HFF-Myc (cell line): Measurements from ENCODE around the gene SCIMP.
"Not testable (repeated sequence)": the region's sequence is repeated elsewhere in the genome, so short reads cannot be mapped to it uniquely, and the experiment has no call there.

Experiments
- DNase-seq: peaks from one replicate; pipeline ENCODE4 v3.0.0-alpha.2; 2011; ENCODE audit warnings: low read depth; ENCODE audit errors: extremely low read depth
- H3K4me3 ChIP-seq: replicated peaks from 2 replicates; pipeline ENCODE4 v1.5.1; 2011; ENCODE audit warnings: low read depth, mild to moderate bottlenecking, control low read depth, low read length
- CTCF ChIP-seq: IDR thresholded peaks from 2 replicates; pipeline ENCODE4 v1.5.1; 2012; ENCODE audit warnings: mild to moderate bottlenecking, low read depth, low read length, control low read depth; ENCODE audit errors: missing control alignments

Gene SCIMP

GRCh38 chr17:5254903-5255521 is 20.4 kb upstream of the SCIMP start:
- no peak for DNase-seq
- no peak overlapping the region for H3K4me3 ChIP-seq
- no peak for TF ChIP-seq CTCF

- no peak for TF ChIP-seq CTCF
- DNase-seq = no peak
- no peak overlapping the region for H3K4me3 ChIP-seq
Observed at GRCh38 chr17:5254414-5254813, 19.8 kb upstream of the SCIMP start.

GRCh38 chr17:5249615-5250014 is 15.0 kb upstream of the SCIMP start:
- TF ChIP-seq CTCF = peak; percentile 63
- no peak overlapping the region for H3K4me3 ChIP-seq
- DNase-seq = peak; percentile 58

GRCh38 chr17:5248821-5249479 is 14.3 kb upstream of the SCIMP start:
- no peak for DNase-seq
- TF ChIP-seq CTCF = no peak
- no peak overlapping the region for H3K4me3 ChIP-seq

GRCh38 chr17:5247621-5248020 is 13.0 kb upstream of the SCIMP start:
- TF ChIP-seq CTCF = no peak
- no peak overlapping the region for H3K4me3 ChIP-seq
- no peak for DNase-seq

- H3K4me3 ChIP-seq = no peak overlapping the region
Observed at GRCh38 chr17:5241861-5242671, 7.4 kb upstream of the SCIMP start.

GRCh38 chr17:5239769-5240168 is 5.1 kb upstream of the SCIMP start:
- H3K4me3 ChIP-seq, DNase-seq: not testable (repeated sequence)

More at GRCh38 chr17:5241861-5242671, 7.4 kb upstream of the SCIMP start:
- no peak for TF ChIP-seq CTCF
- DNase-seq = no peak
